AG09309 (cell line): Measurements from ENCODE around the gene MAGEF1.

ENCODE experiments used
- DNase-seq: peaks from one replicate; pipeline ENCODE4 v3.0.0-alpha.2; 2010; ENCODE audit warnings: low read depth
- H3K4me3 ChIP-seq: 2 replicates; pipeline ENCODE4 v1.5.1; 2011; ENCODE audit warnings: mild to moderate bottlenecking, low read depth, low read length, moderate library complexity; ENCODE audit not compliant: control insufficient read depth
- CTCF ChIP-seq: IDR thresholded peaks from 2 replicates; pipeline ENCODE4 v1.5.1; 2011; ENCODE audit warnings: mild to moderate bottlenecking, low read depth, low read length, inconsistent platforms; ENCODE audit not compliant: insufficient read depth, control insufficient read depth; ENCODE audit errors: missing control alignments

MAGEF1 gene

GRCh38 chr3:184737641-184738505, 26.0 kb upstream of the MAGEF1 start:
- H3K4me3 ChIP-seq: no peak overlapping the region
- no peak for DNase-seq
- no peak for TF ChIP-seq CTCF

GRCh38 chr3:184737063-184737462, 25.2 kb upstream of the MAGEF1 start:
- H3K4me3 ChIP-seq: no peak overlapping the region
- no peak for TF ChIP-seq CTCF
- DNase-seq: no peak

GRCh38 chr3:184734903-184735701, 23.2 kb upstream of the MAGEF1 start:
- no peak for TF ChIP-seq CTCF
- H3K4me3 ChIP-seq: no peak overlapping the region
- DNase-seq: no peak

GRCh38 chr3:184733971-184734608, 22.2 kb upstream of the MAGEF1 start:
- no peak for TF ChIP-seq CTCF
- no peak for DNase-seq
- no peak overlapping the region for H3K4me3 ChIP-seq

DNA sequence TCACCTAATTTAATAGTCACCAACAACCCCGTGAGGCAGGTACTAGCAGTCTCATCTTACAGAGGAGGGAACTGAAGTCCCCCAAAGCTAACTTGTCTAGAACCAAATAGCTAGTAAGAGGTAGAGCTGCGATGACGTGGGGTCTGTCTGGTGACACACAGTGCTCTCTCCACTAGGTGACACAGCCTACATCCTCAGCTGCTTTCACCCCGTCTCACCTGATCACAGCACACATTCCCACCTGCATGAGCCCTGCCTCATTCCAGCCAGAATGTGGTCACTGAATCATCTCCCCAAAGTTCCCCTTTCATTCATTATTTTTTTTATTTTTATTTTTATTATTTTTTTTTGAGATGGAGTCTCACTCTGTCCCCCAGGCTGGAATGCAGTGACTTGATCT, 21.3 kb upstream of the MAGEF1 start:
- TF ChIP-seq CTCF: no peak
- no peak for DNase-seq
- no peak overlapping the region for H3K4me3 ChIP-seq

- TF ChIP-seq CTCF: no peak
- no peak for DNase-seq
- no peak overlapping the region for H3K4me3 ChIP-seq
These were observed 20.1 kb upstream of the MAGEF1 start for GRCh38 chr3:184731786-184732537.
